Ovary (tissue), 9 donors: ENCODE results near the gene IFNAR2. TPM values are rescaled to one million over a fixed set of nuclear protein-coding genes. Genes with fewer than 3 reads are reported as not detected.
A peak's percentile ranks its signal among the peaks of the same experiment; 100 is the strongest.

Experiments used
- DNase-seq, 5 donors: peaks; one replicate each; pipeline ENCODE4 v3.0.0-alpha.2; 2019 to 2020
- H3K27ac ChIP-seq, 2 donors: fragments of 200-600 bp; one replicate each; pipeline versions ENCODE4 v1.5.1 to v1.8.0; 2019 to 2022
- H3K27me3 ChIP-seq: fragments of 200-600 bp; one replicate; pipeline ENCODE4 v1.8.0; 2022
- H3K36me3 ChIP-seq: fragments of 200-600 bp; sonication (generic); one replicate; pipeline ENCODE4 v1.5.1; 2019
- H3K4me1 ChIP-seq: one replicate; pipeline ENCODE4 v1.8.1; 2013; ENCODE audit warnings: mild to moderate bottlenecking, moderate library complexity; ENCODE audit not compliant: insufficient read depth
- H3K4me3 ChIP-seq: fragments of 200-600 bp; sonication (generic); one replicate; pipeline ENCODE4 v1.5.1; 2017
- H3K9me3 ChIP-seq, 2 donors: fragments of 200-600 bp in 1 of 2; sonication (generic) in 1 of 2; one replicate each; pipeline versions ENCODE4 v1.5.1 to v1.8.1; 2013 to 2019; ENCODE audit warnings: mild to moderate bottlenecking in 1 of 2, moderate library complexity in 1 of 2
- EP300 ChIP-seq: sonication (generic); formaldehyde crosslinking; IDR thresholded peaks from one replicate; pipeline ENCODE4 v1.6.1; 2017; ENCODE audit warnings: antibody characterized with exemption
- POLR2A ChIP-seq: fragments of 450-650 bp; IDR thresholded peaks from one replicate; pipeline ENCODE4 v1.6.1; 2017; ENCODE audit warnings: antibody characterized with exemption, mild to moderate bottlenecking, moderate library complexity
- WGBS, 3 donors: extraction: QIAGEN DNeasy Blood & Tissue Kit in 1 of 3; methylation state at CpG; one replicate each; pipeline versions ENCODE4 v1.1.5 to v1.1.7; 2013 to 2017; 5-methylcytosine and 5-hydroxymethylcytosine counted together
- intact Hi-C, 4 donors: fragments of 100-400 bp; cut with DNase I; formaldehyde crosslinking; loops; one replicate each; pipeline versions ENCODE4 v1.11.0 to v1.15.1; 2022 to 2023
- polyA plus RNA-seq, 2 donors: library from polyadenylated mRNA; stranded (reverse); fragments of 200-250 nt in 1 of 2; fragments of 350-450 nt in 1 of 2; fragmentation: Illumina TruSeq in 1 of 2; extraction: RNeasy Lipid Tissue Mini Kit (QIAGEN cat#74804) in 1 of 2; gene quantifications; one replicate each; pipeline ENCODE4 v1.2.3, GENCODE V29; 2013 to 2014
- total RNA-seq, 7 donors: library from RNA; depleted of rRNA in 2 of 7; stranded (reverse); fragments of >200 nt in 2 of 7; fragmentation: NEBNext Ultra II Directional in 3 of 7; extraction: Animal tissue kit (Norgen Biotek cat#: 25700) in 3 of 7; gene quantifications; one replicate each; pipeline versions ENCODE4 v1.1.0 to v1.2.4, GENCODE V29; 2016 to 2023
- TF ChIP-seq, protein P1 (sequence below), 3 donors: fragments of 450-650 bp in 2 of 3; fragments of 200-600 bp in 1 of 3; IDR thresholded peaks; one replicate each; pipeline versions ENCODE4 v1.5.1 to v1.8.0; 2016 to 2022; ENCODE audit warnings: antibody characterized with exemption in 3 of 3, mild to moderate bottlenecking in 1 of 3
- donor health status: DM: no; HTN: no; CAD: no; lungs with moderate emphysema.
- donor health status: DM: no; HTN: no; CAD: no.
- donor health status: Bipolar disorder and iron deficiency.
- donor health status: DM: yes; HTN: yes; CAD: no.
- donor health status: DM: no; HTN: no; CAD: no.
- donor health status: DM: yes; HTN: yes; CAD: no.

Gene IFNAR2
- total and polyA plus RNA-seq, 9 donors = 10.8 to 30.4 (median 20.5) TPM

DNA sequence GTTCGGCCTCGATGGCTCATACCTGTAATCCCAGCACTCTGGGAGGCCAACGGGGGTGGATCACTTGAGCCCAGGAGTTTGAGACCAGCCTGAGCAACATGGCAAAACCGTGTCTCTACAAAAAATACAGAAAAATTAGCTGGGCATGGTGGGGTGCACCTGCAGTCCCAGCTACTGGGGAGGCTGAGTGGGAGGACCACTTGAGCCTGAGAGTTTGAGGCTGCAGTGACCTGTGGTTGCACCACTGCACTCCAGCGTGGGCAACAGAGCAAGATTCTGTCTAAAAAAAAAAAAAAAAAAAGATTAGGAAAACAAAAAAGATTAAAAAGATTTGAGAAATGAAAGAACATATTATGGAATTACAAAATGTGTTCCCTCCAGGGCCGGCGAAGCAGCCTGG is 18.4 kb upstream of the IFNAR2 start:
- 61 to 69% (median 61%) methylated on average over 7 of the region's 7 CpGs for WGBS, 3 donors
- no peak overlapping the region for H3K4me3 ChIP-seq
- intact Hi-C loops = no loop called here

DNA sequence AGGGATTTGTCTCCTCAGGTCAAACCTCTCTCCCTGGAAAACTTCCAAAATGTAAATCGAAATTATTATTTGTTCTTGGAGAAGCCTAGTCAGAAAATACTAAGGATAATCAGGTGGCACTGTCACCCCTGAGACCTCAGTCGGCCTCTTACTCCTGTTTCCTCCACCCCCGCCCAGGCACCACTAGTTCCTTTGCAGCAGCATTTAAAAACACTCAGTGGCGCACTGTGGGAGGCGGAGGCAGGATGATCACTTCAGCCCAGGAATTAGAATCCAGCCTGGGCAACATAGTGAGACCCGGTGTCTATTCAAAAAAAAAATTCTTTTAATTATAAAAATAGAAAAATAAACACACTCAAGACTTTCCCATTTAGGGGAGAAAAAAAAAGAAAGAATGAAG is 18.0 kb upstream of the IFNAR2 start:
- H3K4me1 ChIP-seq = peaks cover 5% of the 10 kb centered on the region
- TF ChIP-seq EP300 (no peak), POLR2A (no peak)
- TF ChIP-seq, protein P1, sequence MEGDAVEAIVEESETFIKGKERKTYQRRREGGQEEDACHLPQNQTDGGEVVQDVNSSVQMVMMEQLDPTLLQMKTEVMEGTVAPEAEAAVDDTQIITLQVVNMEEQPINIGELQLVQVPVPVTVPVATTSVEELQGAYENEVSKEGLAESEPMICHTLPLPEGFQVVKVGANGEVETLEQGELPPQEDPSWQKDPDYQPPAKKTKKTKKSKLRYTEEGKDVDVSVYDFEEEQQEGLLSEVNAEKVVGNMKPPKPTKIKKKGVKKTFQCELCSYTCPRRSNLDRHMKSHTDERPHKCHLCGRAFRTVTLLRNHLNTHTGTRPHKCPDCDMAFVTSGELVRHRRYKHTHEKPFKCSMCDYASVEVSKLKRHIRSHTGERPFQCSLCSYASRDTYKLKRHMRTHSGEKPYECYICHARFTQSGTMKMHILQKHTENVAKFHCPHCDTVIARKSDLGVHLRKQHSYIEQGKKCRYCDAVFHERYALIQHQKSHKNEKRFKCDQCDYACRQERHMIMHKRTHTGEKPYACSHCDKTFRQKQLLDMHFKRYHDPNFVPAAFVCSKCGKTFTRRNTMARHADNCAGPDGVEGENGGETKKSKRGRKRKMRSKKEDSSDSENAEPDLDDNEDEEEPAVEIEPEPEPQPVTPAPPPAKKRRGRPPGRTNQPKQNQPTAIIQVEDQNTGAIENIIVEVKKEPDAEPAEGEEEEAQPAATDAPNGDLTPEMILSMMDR (IDR thresholded peaks at IDR 0.05) = no peak
- DNase-seq = no peak
- peak overlapping the region in 1 of 2 donors; percentile 30 for H3K27ac ChIP-seq
- no peaks in the 10 kb centered on the region for H3K9me3 ChIP-seq
- intact Hi-C loops = no loop called here
- H3K27me3 ChIP-seq = no peaks in the 10 kb centered on the region
- H3K4me3 ChIP-seq = no peak overlapping the region
- WGBS, 3 donors = 10 to 22% (median 14%) methylated on average over 6 of the region's 6 CpGs
- H3K36me3 ChIP-seq = no peaks in the 10 kb centered on the region

More for the DNA sequence above, 18.4 kb upstream of the IFNAR2 start:
- Histone ChIP-seq H3K27ac (no peak overlapping the region), H3K27me3 (no peaks in the 10 kb centered on the region), H3K4me1 (peaks cover 5% of the 10 kb centered on the region), H3K9me3 (no peaks in the 10 kb centered on the region), H3K36me3 (no peaks in the 10 kb centered on the region)
- no peak for DNase-seq
- TF ChIP-seq, protein P1 (IDR thresholded peaks at IDR 0.05) = no peak
- no peak for TF ChIP-seq EP300
- TF ChIP-seq POLR2A = no peak

DNA sequence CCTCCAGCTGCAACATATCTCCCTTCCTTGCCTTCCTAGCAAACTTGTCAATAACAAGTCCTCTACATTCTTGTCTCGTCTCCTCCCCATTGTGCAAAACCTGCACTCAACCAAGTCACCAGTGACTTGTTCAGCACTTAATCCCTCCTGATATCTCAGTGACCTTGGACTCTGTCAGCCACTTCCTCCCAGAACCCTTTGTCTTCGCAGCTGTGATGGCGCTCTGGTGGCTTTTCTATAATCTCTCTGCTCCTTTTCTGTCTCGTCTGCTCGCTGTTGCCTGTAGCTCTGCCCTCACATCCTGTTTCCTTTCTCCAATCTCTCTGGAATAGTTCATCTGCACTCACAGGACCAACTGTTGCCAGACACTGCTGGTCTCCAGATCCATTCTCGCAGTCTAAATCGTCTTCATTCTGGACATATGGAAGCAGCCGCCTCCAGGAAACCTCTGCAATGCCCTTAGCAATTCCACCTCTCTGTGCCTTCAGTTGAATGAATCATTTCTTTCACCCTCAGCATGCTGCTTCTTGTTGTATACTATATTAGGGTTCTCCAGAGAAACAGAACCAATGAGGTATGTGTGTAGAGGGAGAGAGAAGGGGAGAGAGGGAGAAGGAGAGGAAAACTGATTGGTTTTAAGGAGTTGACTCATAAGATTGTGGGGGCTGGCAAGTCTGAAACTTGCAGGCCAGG is 17.4 kb upstream of the IFNAR2 start:
- no peaks in the 10 kb centered on the region for H3K27me3 ChIP-seq
- H3K36me3 ChIP-seq = no peaks in the 10 kb centered on the region
- no peak for DNase-seq
- intact Hi-C loops = no loop called here
- peaks cover 5% of the 10 kb centered on the region for H3K4me1 ChIP-seq
- no peak overlapping the region for H3K4me3 ChIP-seq
- peak overlapping the region in 1 of 2 donors; percentile 30 for H3K27ac ChIP-seq
- no peaks in the 10 kb centered on the region for H3K9me3 ChIP-seq
- WGBS, 3 donors = 3 to 7% (median 4%) methylated on average over 8 of the region's 8 CpGs
- no peak for TF ChIP-seq POLR2A
- TF ChIP-seq, protein P1 (IDR thresholded peaks at IDR 0.05) = no peak
- TF ChIP-seq EP300 = no peak

DNA sequence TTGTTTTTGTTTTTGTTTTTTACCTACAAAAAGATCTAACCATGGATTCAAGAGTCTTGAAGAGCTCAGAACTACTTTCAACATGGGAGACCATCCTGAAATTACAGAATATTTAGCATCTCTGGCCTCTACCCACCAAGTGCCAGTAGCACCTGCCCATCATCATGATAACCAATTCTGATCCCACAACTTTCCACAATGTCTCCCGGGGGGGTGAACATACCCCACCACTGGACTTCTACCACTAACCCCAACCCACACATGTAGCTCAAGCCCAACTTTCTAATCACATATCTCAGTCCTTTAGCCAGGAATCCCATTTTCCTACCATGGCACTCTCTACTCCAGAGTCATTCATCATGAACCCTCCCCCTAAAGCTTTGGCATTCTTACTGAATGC is 15.7 kb upstream of the IFNAR2 start:
- Histone ChIP-seq H3K9me3 (no peaks in the 10 kb centered on the region), H3K27me3 (no peaks in the 10 kb centered on the region), H3K27ac (no peak overlapping the region), H3K4me3 (no peak overlapping the region), H3K4me1 (peaks cover 5% of the 10 kb centered on the region), H3K36me3 (no peaks in the 10 kb centered on the region)
- DNase-seq = no peak
- 92 to 94% (median 92%) methylated on average over 1 of the region's 1 CpG for WGBS, 3 donors
- intact Hi-C loops = no loop called here
- TF ChIP-seq POLR2A = no peak
- TF ChIP-seq, protein P1 (IDR thresholded peaks at IDR 0.05) = no peak
- TF ChIP-seq EP300 = no peak
